H1 (cell line): ENCODE measurements around the gene C5orf52. TPM values are rescaled to one million over a fixed set of nuclear protein-coding genes. Genes with fewer than 3 reads are reported as not detected.

Source experiments
- CTCF ChIA-PET: fragments of 300-600 bp; sonication (Branson Sonifier 250); formaldehyde crosslinking; loops from one replicate; lab custom pipeline; 2021; ENCODE audit not compliant: partially characterized antibody; lab: Charles Lee
- POLR2A ChIA-PET: fragments of 300-600 bp; sonication (Branson Sonifier 250); formaldehyde crosslinking; loops from one replicate; lab custom pipeline; 2021; ENCODE audit warnings: inconsistent platforms; ENCODE audit not compliant: partially characterized antibody; lab: Charles Lee
- DNase-seq, 2 experiments: peaks; one replicate each; pipeline versions ENCODE4 v3.0.0 to v3.0.0-alpha.2; 2010 to 2022; ENCODE audit warnings: low spot score in 2 of 2, low read depth in 1 of 2, mixed read lengths in 1 of 2
- FAIRE-seq: peaks from 2 replicates; lab custom pipeline; 2011; peaks lifted over from hg19 to GRCh38; lab: Jason Lieb, UNC
- H2AFZ ChIP-seq: 2 replicates; pipeline ENCODE4 v1.8.1; 2012; ENCODE audit warnings: low read length, inconsistent platforms
- H2AK5ac ChIP-seq: 2 replicates; pipeline ENCODE4 v1.6.1; 2013; ENCODE audit warnings: low read depth, low read length
- H2BK120ac ChIP-seq: replicated peaks from 2 replicates; pipeline ENCODE3; 2013; ENCODE audit warnings: low read depth, low read length, inconsistent platforms
- H2BK12ac ChIP-seq: 2 replicates; pipeline ENCODE4 v1.6.1; 2013; ENCODE audit warnings: low read depth, low read length
- H2BK15ac ChIP-seq: 2 replicates; pipeline ENCODE4 v1.6.1; 2013; ENCODE audit warnings: low read length
- H2BK20ac ChIP-seq: 2 replicates; pipeline ENCODE4 v1.6.1; 2013; ENCODE audit warnings: low read length
- H2BK5ac ChIP-seq: 2 replicates; pipeline ENCODE4 v1.6.1; 2013; ENCODE audit warnings: low read depth, low read length
- H3K14ac ChIP-seq: 2 replicates; pipeline ENCODE4 v1.6.1; 2013; ENCODE audit warnings: inconsistent platforms; ENCODE audit not compliant: insufficient read length
- H3K18ac ChIP-seq: 2 replicates; pipeline ENCODE4 v1.6.1; 2013; ENCODE audit warnings: low read length; ENCODE audit errors: extremely low read depth
- H3K23ac ChIP-seq: 2 replicates; pipeline ENCODE4 v1.6.1; 2013; ENCODE audit warnings: inconsistent platforms; ENCODE audit not compliant: insufficient read length
- H3K23me2 ChIP-seq: 2 replicates; pipeline ENCODE4 v1.6.1; 2013; ENCODE audit warnings: low read depth, low read length
- H3K27ac ChIP-seq: 2 replicates; pipeline ENCODE4 v1.6.1; 2011; ENCODE audit warnings: low read depth, low read length, inconsistent platforms
- H3K27me3 ChIP-seq, 4 experiments: replicated peaks in 1 of 4; 1 replicate in 1 of 4; 2 replicates in 3 of 4; pipeline versions ENCODE4 v1.6.1 to v1.8.1; 2011 to 2013; ENCODE audit warnings: low read length in 3 of 4, mild to moderate bottlenecking in 3 of 4, inconsistent platforms in 2 of 4, mixed read lengths in 2 of 4, moderate library complexity in 1 of 4; ENCODE audit not compliant: control insufficient read depth in 3 of 4, insufficient read depth in 3 of 4; ENCODE audit errors: extremely low read depth in 1 of 4
- H3K36me3 ChIP-seq, 4 experiments: 2 replicates each; pipeline versions ENCODE4 v1.6.1 to v1.8.1; 2011 to 2013; ENCODE audit warnings: mild to moderate bottlenecking in 4 of 4, low read length in 3 of 4, moderate library complexity in 2 of 4, control low read depth in 1 of 4, inconsistent platforms in 1 of 4; ENCODE audit not compliant: insufficient read depth in 4 of 4, control insufficient read depth in 2 of 4
- H3K4ac ChIP-seq: replicated peaks from 2 replicates; pipeline ENCODE3; 2013; ENCODE audit warnings: low read length, low read depth, mixed read lengths, inconsistent platforms; ENCODE audit not compliant: insufficient read length
- H3K4me1 ChIP-seq, 4 experiments: replicated peaks in 1 of 4; 1 replicate in 1 of 4; 2 replicates in 3 of 4; pipeline versions ENCODE4 v1.6.1 to v1.8.1; 2011 to 2013; ENCODE audit warnings: low read length in 3 of 4, inconsistent platforms in 2 of 4, mixed read lengths in 1 of 4; ENCODE audit not compliant: insufficient read depth in 4 of 4, control insufficient read depth in 3 of 4
- H3K4me2 ChIP-seq, 2 experiments: 2 replicates each; pipeline versions ENCODE4 v1.6.1 to v1.8.1; 2011 to 2013; ENCODE audit warnings: low read depth in 2 of 2, low read length in 2 of 2, control low read depth in 1 of 2, inconsistent platforms in 1 of 2, mild to moderate bottlenecking in 1 of 2; ENCODE audit not compliant: insufficient read depth in 1 of 2
- H3K4me3 ChIP-seq, 4 experiments: fragments of 200-600, 300-600 bp in 1 of 4; sonication (generic), shearing (Covaris generic), sonication (Bioruptor Twin) in 1 of 4; 2 replicates each; pipeline versions ENCODE4 v1.5.1 to v1.8.1; 2011 to 2016; ENCODE audit warnings: low read length in 4 of 4, low read depth in 3 of 4, control low read depth in 2 of 4, inconsistent platforms in 2 of 4, mild to moderate bottlenecking in 2 of 4, mixed read lengths in 1 of 4, moderate library complexity in 1 of 4; ENCODE audit not compliant: insufficient read depth in 2 of 4; ENCODE audit errors: extremely low read depth in 1 of 4
- H3K56ac ChIP-seq: replicated peaks from 2 replicates; pipeline ENCODE3; 2013; ENCODE audit warnings: low read depth, mild to moderate bottlenecking, mixed read lengths, low read length, inconsistent platforms; ENCODE audit not compliant: insufficient read length
- H3K79me1 ChIP-seq: 2 replicates; pipeline ENCODE4 v1.6.1; 2013; ENCODE audit warnings: low read depth, low read length, control low read depth
- H3K79me2 ChIP-seq, 2 experiments: 2 replicates each; pipeline versions ENCODE4 v1.6.1 to v1.8.1; 2012 to 2013; ENCODE audit warnings: low read length in 2 of 2, mild to moderate bottlenecking in 2 of 2, inconsistent platforms in 1 of 2; ENCODE audit not compliant: insufficient read depth in 2 of 2, control insufficient read depth in 1 of 2
- H3K9ac ChIP-seq, 4 experiments: replicated peaks in 1 of 4; 1 replicate in 1 of 4; 2 replicates in 3 of 4; pipeline versions ENCODE4 v1.6.1 to v1.8.1; 2011 to 2013; ENCODE audit warnings: low read depth in 3 of 4, low read length in 3 of 4, control low read depth in 2 of 4, mild to moderate bottlenecking in 2 of 4, moderate library complexity in 2 of 4, inconsistent platforms in 1 of 4; ENCODE audit errors: extremely low read depth in 1 of 4
- H3K9me3 ChIP-seq, 2 experiments: 2 replicates each; pipeline versions ENCODE4 v1.6.1 to v1.8.1; 2012 to 2013; ENCODE audit warnings: mild to moderate bottlenecking in 2 of 2, moderate library complexity in 2 of 2, control low read depth in 1 of 2, inconsistent platforms in 1 of 2, low read depth in 1 of 2, low read length in 1 of 2, mixed read lengths in 1 of 2; ENCODE audit not compliant: insufficient read depth in 2 of 2
- H4K20me1 ChIP-seq, 2 experiments: replicated peaks in 1 of 2; 2 replicates each; pipeline versions ENCODE3 to v1.8.1; 2011 to 2013; ENCODE audit warnings: inconsistent platforms in 2 of 2, low read length in 2 of 2, mild to moderate bottlenecking in 1 of 2; ENCODE audit not compliant: insufficient read depth in 2 of 2, control insufficient read depth in 1 of 2
- H4K5ac ChIP-seq: 2 replicates; pipeline ENCODE4 v1.6.1; 2013; ENCODE audit warnings: low read length, low read depth, mixed read lengths, inconsistent platforms; ENCODE audit not compliant: insufficient read length
- H4K8ac ChIP-seq: 2 replicates; pipeline ENCODE4 v1.8.0; 2013; ENCODE audit warnings: mild to moderate bottlenecking, moderate library complexity, low read length, inconsistent platforms; ENCODE audit not compliant: insufficient read depth; ENCODE audit errors: extremely low read depth
- H4K91ac ChIP-seq: replicated peaks from 2 replicates; pipeline ENCODE3; 2013; ENCODE audit warnings: low read length, mixed read lengths, inconsistent platforms; ENCODE audit not compliant: insufficient read length
- RAD21 ChIP-seq, 2 experiments: IDR thresholded peaks in 1 of 2; conservative IDR thresholded peaks in 1 of 2; 2 replicates each; pipeline ENCODE4 v1.6.1; 2011; ENCODE audit warnings: low read depth in 2 of 2, low read length in 2 of 2, improper control_type of control experiment in 1 of 2, inconsistent platforms in 1 of 2, mild to moderate bottlenecking in 1 of 2, moderate library complexity in 1 of 2
- SIRT6 ChIP-seq: IDR thresholded peaks from one replicate; pipeline ENCODE4 v1.7.1; 2012; ENCODE audit warnings: low read length, inconsistent platforms
- WGBS, 2 experiments: shearing (Covaris generic) in 1 of 2; methylation state at CpG; one replicate each; pipeline versions ENCODE4 v1.1.6 to v1.1.7; 2013 to 2015; ENCODE audit warnings: low lambda C conversion rate in 2 of 2, mixed read lengths in 2 of 2, inconsistent platforms in 1 of 2, low coverage in 1 of 2, missing lambda C conversion rate in 1 of 2; ENCODE audit not compliant: insufficient replicate concordance in 2 of 2, insufficient coverage in 1 of 2, insufficient read length in 1 of 2; ENCODE audit errors: extremely low coverage in 1 of 2, missing lambda C conversion rate in 1 of 2; 5-methylcytosine and 5-hydroxymethylcytosine counted together
- polyA plus RNA-seq, 7 experiments: library from polyadenylated mRNA; depleted of rRNA in 3 of 7; stranded (reverse) in 5 of 7; unstranded in 2 of 7; fragments of >200 nt in 5 of 7; fragments of 200-250 nt in 2 of 7; gene quantifications; 1 replicate in 5 of 7; 2 replicates in 1 of 7; 4 replicates in 1 of 7; pipeline versions ENCODE4 v1.2.1 to v1.2.3, GENCODE V29; 2011 to 2013; ENCODE audit warnings: missing spikeins in 2 of 7, mixed read lengths in 2 of 7
- total RNA-seq: library from RNA; stranded (reverse); fragmentation: NEBNext Ultra II Directional; extraction: Animal tissue kit (Norgen Biotek cat#: 25700); gene quantifications from 2 replicates; pipeline ENCODE4 v1.2.1, GENCODE V29; 2021
- TF ChIP-seq, protein P1 (sequence below), 3 experiments: IDR thresholded peaks; 1 replicate in 2 of 3; 2 replicates in 1 of 3; pipeline versions ENCODE4 v1.5.1 to v1.6.1; 2011; ENCODE audit warnings: low read length in 3 of 3, mild to moderate bottlenecking in 3 of 3, inconsistent platforms in 2 of 3, low read depth in 1 of 3, moderate library complexity in 1 of 3; ENCODE audit not compliant: insufficient read depth in 1 of 3; ENCODE audit errors: control extremely low read depth in 1 of 3

Gene C5orf52
- total and polyA plus RNA-seq, 2 of the 8 experiments (the other 6 are each of a cell fraction or from before 2014, with no cell fraction given), result not detected

DNA sequence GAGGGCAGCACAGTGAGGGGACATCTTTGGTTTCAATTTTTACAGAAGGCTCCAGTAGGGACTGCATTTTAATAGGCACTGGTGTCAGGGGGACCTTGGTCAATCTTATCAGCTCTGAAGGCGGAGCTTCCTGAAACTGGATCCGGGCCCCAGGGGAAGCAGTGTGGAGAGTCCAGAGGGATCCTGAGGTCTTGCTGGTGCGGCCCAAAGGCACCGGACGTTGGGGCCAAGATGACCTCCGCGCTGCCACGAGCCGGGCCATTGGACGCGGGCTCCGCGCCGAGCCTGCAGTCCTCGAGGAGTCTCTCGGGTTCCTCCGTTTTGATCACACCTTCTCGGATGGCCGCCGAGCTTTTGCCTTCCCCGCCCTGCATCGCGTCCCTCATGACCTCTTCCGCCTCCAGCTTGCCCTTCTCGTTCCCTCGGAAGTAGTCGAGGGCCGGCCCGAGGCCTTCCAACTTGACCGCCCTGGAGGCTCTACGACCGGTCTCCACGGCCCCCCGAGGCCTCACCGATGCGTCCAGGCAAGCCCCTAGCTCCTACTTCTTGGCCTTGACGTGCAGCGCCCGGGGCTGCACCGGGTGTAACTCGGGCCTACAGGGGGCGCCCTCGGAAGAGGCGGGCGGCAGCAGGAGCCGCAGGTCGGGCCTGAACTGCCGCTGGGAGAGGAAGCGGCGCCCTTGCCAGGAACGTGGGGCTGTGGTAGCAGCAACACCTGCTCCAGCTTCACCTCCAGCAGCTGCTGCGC lies 18.8 kb downstream of the C5orf52 start:
- no peak overlapping the region for H3K9ac ChIP-seq
- H2BK12ac ChIP-seq, result no peak overlapping the region
- CTCF ChIA-PET, result interaction anchor here (0.7 to 3.4 kb wide), 10 partner anchors 9 to 246 kb away, joined by 3 to 15 read pairs (median 4); no protein-coding TSS in a partner anchor
- H3K27me3 ChIP-seq, result no peaks in the 10 kb centered on the region
- no peak overlapping the region for H2BK15ac ChIP-seq
- no peak overlapping the region for H2BK20ac ChIP-seq
- 95% methylated on average over 45 of the region's 52 CpGs; no CpG with 5 or more reads in 1 of the 2 experiments for WGBS, 2 experiments
- no peak overlapping the region for H3K18ac ChIP-seq
- H4K20me1 ChIP-seq, result no peaks in the 10 kb centered on the region
- H3K79me2 ChIP-seq, result no peaks in the 10 kb centered on the region
- TF ChIP-seq, protein P1, sequence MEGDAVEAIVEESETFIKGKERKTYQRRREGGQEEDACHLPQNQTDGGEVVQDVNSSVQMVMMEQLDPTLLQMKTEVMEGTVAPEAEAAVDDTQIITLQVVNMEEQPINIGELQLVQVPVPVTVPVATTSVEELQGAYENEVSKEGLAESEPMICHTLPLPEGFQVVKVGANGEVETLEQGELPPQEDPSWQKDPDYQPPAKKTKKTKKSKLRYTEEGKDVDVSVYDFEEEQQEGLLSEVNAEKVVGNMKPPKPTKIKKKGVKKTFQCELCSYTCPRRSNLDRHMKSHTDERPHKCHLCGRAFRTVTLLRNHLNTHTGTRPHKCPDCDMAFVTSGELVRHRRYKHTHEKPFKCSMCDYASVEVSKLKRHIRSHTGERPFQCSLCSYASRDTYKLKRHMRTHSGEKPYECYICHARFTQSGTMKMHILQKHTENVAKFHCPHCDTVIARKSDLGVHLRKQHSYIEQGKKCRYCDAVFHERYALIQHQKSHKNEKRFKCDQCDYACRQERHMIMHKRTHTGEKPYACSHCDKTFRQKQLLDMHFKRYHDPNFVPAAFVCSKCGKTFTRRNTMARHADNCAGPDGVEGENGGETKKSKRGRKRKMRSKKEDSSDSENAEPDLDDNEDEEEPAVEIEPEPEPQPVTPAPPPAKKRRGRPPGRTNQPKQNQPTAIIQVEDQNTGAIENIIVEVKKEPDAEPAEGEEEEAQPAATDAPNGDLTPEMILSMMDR (IDR thresholded peaks at IDR 0.05; ENCODE audit: control extremely low read depth in 1 of 3, insufficient read depth in 1 of 3, low read depth in 1 of 3, low read length in 3 of 3), result peak; percentile 23 to 36 (median 24); a peak in 3 of 4 replicates
- TF ChIP-seq RAD21 (IDR thresholded peaks at IDR 0.05 in 1 of 2, conservative IDR thresholded peaks at IDR 0.05 in 1 of 2; ENCODE audit: low read depth in 2 of 2, low read length in 2 of 2) (peak in 1 of 2 experiments; percentile 4; a peak in 1 of 4 replicates), SIRT6 (no peak)
- H2BK120ac ChIP-seq, result no peak overlapping the region
- peaks cover 0 to 19% of the 10 kb centered on the region in 2 experiments; a peak in 1 of 4 replicates for H3K9me3 ChIP-seq
- no peak for FAIRE-seq
- no peak overlapping the region for H3K56ac ChIP-seq
- H4K5ac ChIP-seq, result no peak overlapping the region
- no peak overlapping the region for H3K4me2 ChIP-seq
- no peak overlapping the region for H3K14ac ChIP-seq
- H2BK5ac ChIP-seq, result no peak overlapping the region
- no peaks in the 10 kb centered on the region for H3K36me3 ChIP-seq
- H2AK5ac ChIP-seq, result no peak overlapping the region
- H3K27ac ChIP-seq, result no peak overlapping the region
- DNase-seq, result peak in 1 of 2 experiments; percentile 60
- H2AFZ ChIP-seq, result no peak overlapping the region; the same call in 1 of the 2 replicates
- H3K79me1 ChIP-seq, result no peaks in the 10 kb centered on the region
- no peak overlapping the region for H4K91ac ChIP-seq
- no peaks in the 10 kb centered on the region for H3K23me2 ChIP-seq
- POLR2A ChIA-PET, result no interaction called here
- no peak overlapping the region for H3K23ac ChIP-seq
- H3K4me3 ChIP-seq, result no peak overlapping the region
- H4K8ac ChIP-seq, result peak overlapping the region; percentile 68; the same call in 1 of the 2 replicates
- no peaks in the 10 kb centered on the region for H3K4me1 ChIP-seq
- no peak overlapping the region for H3K4ac ChIP-seq
